Measurements from ENCODE around the gene TREH.

The TREH gene

GRCh38 chr11:118699506-118700220 is 20.2 kb upstream of the TREH start:
- TF ChIP-seq CTCF (IDR thresholded peaks at IDR 0.05; ENCODE audit: low read depth, low read length) = no peak
- no peak for DNase-seq (ENCODE audit: extremely low read depth, low read depth)

GRCh38 chr11:118697346-118697745 is 17.9 kb upstream of the TREH start:
- DNase-seq (ENCODE audit: extremely low read depth, low read depth) = no peak
- no peak for TF ChIP-seq CTCF (IDR thresholded peaks at IDR 0.05; ENCODE audit: low read depth, low read length)

GRCh38 chr11:118696673-118697226 is 17.3 kb upstream of the TREH start:
- TF ChIP-seq CTCF (IDR thresholded peaks at IDR 0.05; ENCODE audit: low read depth, low read length) = no peak
- DNase-seq (ENCODE audit: extremely low read depth, low read depth) = no peak

GRCh38 chr11:118694771-118695170 is 15.3 kb upstream of the TREH start:
- DNase-seq (ENCODE audit: extremely low read depth, low read depth) = no peak
- no peak for TF ChIP-seq CTCF (IDR thresholded peaks at IDR 0.05; ENCODE audit: low read depth, low read length)

GRCh38 chr11:118694185-118694584 is 14.7 kb upstream of the TREH start:
- DNase-seq (ENCODE audit: extremely low read depth, low read depth) = no peak
- TF ChIP-seq CTCF (IDR thresholded peaks at IDR 0.05; ENCODE audit: low read depth, low read length) = no peak

- no peak for TF ChIP-seq CTCF (IDR thresholded peaks at IDR 0.05; ENCODE audit: low read depth, low read length)
- peak; percentile 2 for DNase-seq (ENCODE audit: extremely low read depth, low read depth)
These were observed 12.7 kb upstream of the TREH start for GRCh38 chr11:118691926-118692830.

All from AG09319 (cell line).